NCI-H1694 (cell line): Measurements from ENCODE around the gene MAPK8.
A peak's percentile ranks its signal among the peaks of the same experiment; 100 is the strongest.
"Not testable (repeated sequence)": the region's sequence is repeated elsewhere in the genome, so short reads cannot be mapped to it uniquely, and the experiment has no call there.

Experiments used
- DNase-seq: peaks from one replicate; lab custom pipeline; 2025; lab: John Stamatoyannopoulos, UW

MAPK8 gene

DNA sequence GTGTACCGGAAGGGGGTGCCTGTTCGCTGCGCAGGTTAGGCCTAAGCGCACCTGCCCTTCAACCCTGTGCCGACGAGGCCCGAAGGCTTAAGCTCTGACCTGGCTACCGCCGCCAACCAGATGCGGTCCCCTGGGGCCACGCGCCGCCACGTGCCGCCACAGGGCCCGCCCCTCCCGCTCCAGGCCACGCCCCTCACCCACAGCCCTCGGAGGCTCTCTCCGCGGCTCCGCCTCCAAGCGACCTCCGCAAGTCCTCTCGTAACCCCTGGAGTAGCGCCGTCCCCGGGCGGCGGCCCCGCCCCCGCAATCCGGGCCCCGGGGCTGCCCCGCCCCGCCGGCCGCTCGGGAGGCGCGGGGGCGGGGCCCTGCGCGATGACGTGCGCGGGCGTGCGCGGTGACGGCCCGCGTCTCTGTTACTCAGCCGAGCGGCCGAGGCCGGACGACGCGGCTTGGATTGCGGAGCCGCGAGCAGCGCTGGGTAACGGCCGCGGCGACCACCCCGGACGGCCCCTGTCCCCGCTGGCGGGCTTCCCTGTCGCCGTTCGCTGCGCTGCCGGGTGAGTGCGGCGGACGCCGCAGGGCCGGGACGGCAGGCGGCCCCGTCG is at the start of gene MAPK8:
MAPK8 (plus strand) TSS at position 413 of the 605 bp plus-strand sequence. CDS start 94,984 bp downstream, outside the sequence.
- DNase-seq = peak; percentile 31

DNA sequence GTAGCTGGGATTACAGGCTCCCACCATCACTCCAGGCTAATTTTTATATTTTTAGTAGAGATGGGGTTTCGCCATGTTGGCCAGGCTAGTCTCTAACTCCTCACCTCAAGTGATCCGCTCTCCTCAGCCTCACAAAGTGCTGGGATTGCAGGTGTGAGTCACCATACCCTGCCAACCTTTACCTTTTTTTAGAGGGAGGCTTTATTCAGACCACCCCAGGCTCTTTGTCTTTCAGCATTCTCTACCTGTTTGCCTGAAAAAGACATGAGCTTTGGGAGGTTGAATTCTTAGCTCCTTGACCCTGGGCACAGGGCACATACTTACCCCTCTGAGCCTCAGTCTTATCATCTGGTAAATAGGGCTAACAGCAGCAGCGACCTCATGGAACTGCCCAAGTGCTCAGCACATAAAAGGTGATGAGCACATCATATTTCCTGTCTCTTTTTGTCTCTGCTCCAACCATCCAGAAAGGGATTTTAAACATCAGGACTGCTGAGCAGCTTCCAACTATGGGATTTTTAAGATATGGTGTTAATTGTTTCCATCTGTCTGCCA is 49.0 kb upstream of the MAPK8 start:
- DNase-seq = no peak

- DNase-seq = no peak
These were observed 48.4 kb upstream of the MAPK8 start for GRCh38 chr10:48258105-48258504.

GRCh38 chr10:48266528-48266927 is 39.9 kb upstream of the MAPK8 start:
- no peak for DNase-seq

GRCh38 chr10:48271047-48271730 is 35.3 kb upstream of the MAPK8 start:
- DNase-seq = no peak

GRCh38 chr10:48272682-48273081 is 33.8 kb upstream of the MAPK8 start:
- DNase-seq = no peak

DNA sequence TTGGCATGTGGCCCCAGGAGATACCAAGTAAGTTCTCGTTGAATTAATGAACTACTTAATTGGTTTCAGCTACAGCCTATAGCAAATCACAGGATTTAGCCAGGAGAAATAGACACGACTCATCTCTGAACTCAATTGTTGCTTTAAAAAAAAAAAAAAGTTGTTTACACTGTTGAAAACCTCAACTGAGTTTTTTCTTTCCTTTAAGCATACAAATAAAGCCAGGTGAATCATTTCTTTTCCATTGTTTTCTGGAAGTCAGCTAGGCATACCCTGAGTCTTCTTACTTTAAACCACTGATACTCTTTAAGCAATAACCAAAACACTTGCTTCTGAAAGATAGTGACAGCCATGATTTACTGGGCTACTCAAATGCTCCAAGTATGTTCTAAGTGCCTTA is 32.7 kb upstream of the MAPK8 start:
- DNase-seq = no peak

- DNase-seq = no peak
These were observed 31.8 kb upstream of the MAPK8 start, which contains the start of gene FRMPD2 for GRCh38 chr10:48274636-48275035. FRMPD2 (minus strand) TSS chr10:48274696; CDS start chr10:48274567, 129 bp downstream.

DNA sequence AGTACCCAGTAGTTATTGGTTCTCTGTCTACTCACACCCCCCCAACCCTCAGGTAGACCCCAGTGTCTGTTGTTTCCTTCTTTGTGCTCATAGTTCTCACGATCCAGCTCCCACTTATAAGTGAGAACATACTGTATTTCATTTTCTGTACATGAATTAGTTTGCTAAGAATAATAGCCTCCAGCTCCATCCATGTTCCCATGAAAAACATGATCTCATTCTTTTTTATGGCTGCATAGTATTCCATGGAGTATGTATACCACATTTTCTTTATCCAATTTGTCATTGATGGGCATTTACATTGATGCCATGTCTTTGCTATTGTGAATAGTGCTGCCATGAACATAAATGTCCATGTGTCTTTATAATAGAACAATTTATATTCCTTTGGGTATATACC is 29.4 kb upstream of the MAPK8 start:
- DNase-seq = no peak

DNA sequence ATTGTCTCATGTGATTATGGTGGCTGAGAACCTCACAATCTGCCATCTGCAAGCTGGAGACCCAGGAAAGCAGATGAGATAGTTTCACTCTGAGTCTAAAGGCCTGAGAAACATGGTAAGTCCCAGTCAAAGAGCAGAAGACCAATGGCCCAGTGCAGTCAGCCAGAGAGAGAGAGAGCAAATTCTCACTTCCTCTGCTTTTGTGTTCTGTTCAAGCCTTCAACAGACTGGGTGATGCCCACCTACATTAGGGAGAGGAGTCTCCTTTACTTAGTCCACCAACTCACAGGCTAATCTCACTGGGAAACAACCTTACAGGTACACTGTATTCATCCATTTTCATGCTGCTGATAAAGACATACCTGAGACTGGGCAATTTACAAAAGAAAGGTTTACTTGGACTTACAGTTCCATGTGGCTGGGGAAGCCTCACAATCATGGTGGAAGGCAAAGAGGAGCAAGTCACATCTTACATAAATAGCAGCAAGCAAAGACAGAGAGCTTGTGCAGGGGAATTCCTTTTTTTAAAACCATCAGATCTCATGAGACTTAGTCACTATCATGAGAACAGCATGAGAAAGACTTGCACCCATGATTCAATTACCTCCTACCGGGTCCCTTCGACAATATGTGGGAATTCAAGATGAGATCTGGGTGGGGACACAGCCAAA is 27.3 kb upstream of the MAPK8 start:
- no peak for DNase-seq

GRCh38 chr10:48281697-48282096 is 24.8 kb upstream of the MAPK8 start:
- not testable (repeated sequence) for DNase-seq

GRCh38 chr10:48282829-48283228 is 23.6 kb upstream of the MAPK8 start:
- no peak for DNase-seq

GRCh38 chr10:48284002-48284546 is 22.4 kb upstream of the MAPK8 start:
- DNase-seq = no peak

DNA sequence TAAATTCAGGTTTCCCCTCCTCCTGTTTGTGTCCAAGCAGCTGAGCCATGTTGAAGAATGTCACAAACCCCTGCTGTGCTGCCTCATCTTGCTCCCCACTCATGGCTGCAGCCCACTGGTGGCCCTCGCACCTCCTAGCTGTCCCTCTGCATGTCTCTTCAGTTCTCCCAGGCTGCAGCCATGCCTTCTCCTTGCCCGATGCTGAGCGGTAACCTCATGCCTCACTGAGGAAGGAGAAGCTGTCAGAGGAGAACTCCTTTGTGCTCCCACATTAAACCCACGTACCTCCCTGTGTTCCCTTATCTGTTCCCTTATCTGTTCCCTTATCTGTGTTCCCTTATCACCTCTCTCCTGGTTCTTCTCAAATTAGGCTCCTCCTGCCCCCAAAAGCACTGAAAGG is 21.7 kb upstream of the MAPK8 start:
- DNase-seq = no peak

GRCh38 chr10:48285710-48286109 is 20.8 kb upstream of the MAPK8 start:
- DNase-seq = peak; percentile 21

DNA sequence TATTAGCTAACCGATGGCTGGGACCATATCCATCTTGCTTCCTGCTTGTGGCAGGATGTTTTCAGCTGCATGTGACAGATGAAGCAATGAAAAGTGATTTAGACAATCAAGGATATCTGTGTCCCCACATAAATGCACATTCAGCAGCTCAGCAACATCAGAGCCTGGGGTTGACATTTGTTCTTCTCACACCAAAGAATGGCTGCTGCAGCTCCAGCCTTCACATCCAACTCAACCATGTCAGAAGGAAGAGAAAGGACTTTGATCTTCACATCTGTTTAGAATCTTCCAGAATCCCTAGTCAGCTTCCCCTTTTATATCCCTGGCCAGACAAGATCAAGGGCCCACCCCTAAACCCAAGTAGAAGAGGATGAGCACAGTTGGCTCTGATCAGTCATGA is 20.1 kb upstream of the MAPK8 start:
- no peak for DNase-seq

GRCh38 chr10:48287417-48288391 is 18.8 kb upstream of the MAPK8 start:
- peak; percentile 46 for DNase-seq

- DNase-seq = no peak
These were observed 17.8 kb upstream of the MAPK8 start for GRCh38 chr10:48288661-48289060.

DNA sequence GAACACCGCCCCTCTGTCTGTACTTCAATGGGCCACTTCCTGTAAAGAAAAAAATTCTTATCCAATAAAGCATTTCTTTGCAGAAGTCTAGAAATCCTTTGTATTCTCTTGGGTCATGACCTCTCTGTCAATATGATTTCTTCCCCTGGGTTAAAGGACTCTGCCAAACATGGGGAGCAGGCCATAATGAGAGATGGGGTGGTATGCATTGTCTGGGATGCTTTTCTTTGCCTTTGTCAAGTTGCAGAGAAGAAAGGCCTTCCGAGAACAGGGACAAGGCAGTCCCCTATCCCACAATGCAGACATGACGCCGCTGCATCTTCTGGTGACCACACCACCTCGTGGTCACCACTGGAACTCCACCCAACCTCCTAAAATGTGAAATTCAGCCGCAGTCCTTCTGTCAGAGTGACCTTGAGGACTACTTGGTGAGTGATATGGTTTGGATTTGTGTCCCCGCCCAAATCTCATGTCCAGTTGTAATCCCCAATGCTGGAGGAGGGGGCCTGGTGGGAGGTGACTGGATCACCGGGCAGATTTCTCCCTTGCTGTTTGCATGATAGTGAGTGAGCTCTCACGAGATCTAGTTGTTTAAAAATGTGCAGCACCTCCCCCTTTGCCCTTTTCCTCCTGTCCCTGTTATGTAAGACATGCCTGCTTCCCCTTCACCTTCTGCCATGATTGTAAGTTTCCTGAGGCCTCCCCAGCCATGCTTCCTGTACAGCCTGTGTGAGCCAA is 16.8 kb upstream of the MAPK8 start:
- DNase-seq = peak; percentile 54

- no peak for DNase-seq
These were observed 16.2 kb upstream of the MAPK8 start for GRCh38 chr10:48290286-48290685.

- no peak for DNase-seq
These were observed 15.3 kb upstream of the MAPK8 start for GRCh38 chr10:48291190-48291589.
